ENCODE results near the gene MRGPRF. TPM values are rescaled to one million over a fixed set of nuclear protein-coding genes. Genes with fewer than 3 reads are reported as not detected.

The MRGPRF gene
- total RNA-seq, 6 experiments from 2014 or later: 1.6 to 3.4 (median 2.0) TPM

- 92% methylated on average over 16 of the region's 22 CpGs for WGBS (ENCODE audit: insufficient coverage, low coverage, low lambda C conversion rate, missing lambda C conversion rate)
- DNase-seq: no peak
- no peak overlapping the region for H3K27ac ChIP-seq
- intact Hi-C loops (cut with DNase I): no loop called here
- no peaks in the 10 kb centered on the region for H3K9me3 ChIP-seq
- TF ChIP-seq CTCF (IDR thresholded peaks at IDR 0.05) (no peak), POLR2A (IDR thresholded peaks at IDR 0.05) (no peak)
- ATAC-seq: no peak
- H3K4me3 ChIP-seq: no peak overlapping the region
- H3K36me3 ChIP-seq: no peaks in the 10 kb centered on the region
- no peaks in the 10 kb centered on the region for H3K27me3 ChIP-seq
- H3K4me1 ChIP-seq: no peaks in the 10 kb centered on the region
These were observed 21.2 kb upstream of the MRGPRF start for GRCh38 chr11:69034123-69034867.

GRCh38 chr11:69033431-69033830 lies 20.4 kb upstream of the MRGPRF start:
- Histone ChIP-seq H3K36me3 (no peaks in the 10 kb centered on the region), H3K27me3 (no peaks in the 10 kb centered on the region), H3K4me3 (no peak overlapping the region), H3K4me1 (no peaks in the 10 kb centered on the region), H3K9me3 (no peaks in the 10 kb centered on the region), H3K27ac (no peak overlapping the region)
- TF ChIP-seq POLR2A (IDR thresholded peaks at IDR 0.05) (no peak), CTCF (IDR thresholded peaks at IDR 0.05) (no peak)
- DNase-seq: no peak
- peak in 1 of 4 donors; percentile 16 for ATAC-seq
- WGBS (ENCODE audit: insufficient coverage, low coverage, low lambda C conversion rate, missing lambda C conversion rate): no CpG with 5 or more reads among the region's 11 CpGs
- intact Hi-C loops (cut with DNase I): no loop called here

- H3K4me3 ChIP-seq: no peak overlapping the region
- DNase-seq: no peak
- TF ChIP-seq CTCF (IDR thresholded peaks at IDR 0.05) (no peak), POLR2A (IDR thresholded peaks at IDR 0.05) (no peak)
- peaks cover 0 to 5% (median under 1%) of the 10 kb centered on the region in 4 donors for H3K4me1 ChIP-seq
- H3K27ac ChIP-seq: no peak overlapping the region
- no peaks in the 10 kb centered on the region for H3K9me3 ChIP-seq
- H3K27me3 ChIP-seq: no peaks in the 10 kb centered on the region
- ATAC-seq: no peak
- intact Hi-C loops (cut with DNase I): no loop called here
- no peaks in the 10 kb centered on the region for H3K36me3 ChIP-seq
- 75% methylated on average over 5 of the region's 7 CpGs for WGBS (ENCODE audit: insufficient coverage, low coverage, low lambda C conversion rate, missing lambda C conversion rate)
These were observed 19.8 kb upstream of the MRGPRF start for GRCh38 chr11:69032833-69033232.

GRCh38 chr11:69030301-69030700 lies 17.3 kb upstream of the MRGPRF start:
- no peak for ATAC-seq
- Histone ChIP-seq H3K9me3 (no peaks in the 10 kb centered on the region), H3K36me3 (no peaks in the 10 kb centered on the region), H3K27me3 (no peaks in the 10 kb centered on the region), H3K4me1 (peaks cover 0 to 11% (median 4%) of the 10 kb centered on the region in 4 donors), H3K4me3 (no peak overlapping the region), H3K27ac (no peak overlapping the region)
- intact Hi-C loops (cut with DNase I): no loop called here
- TF ChIP-seq CTCF (IDR thresholded peaks at IDR 0.05) (no peak), POLR2A (IDR thresholded peaks at IDR 0.05) (no peak)
- no peak for DNase-seq
- WGBS (ENCODE audit: insufficient coverage, low coverage, low lambda C conversion rate, missing lambda C conversion rate): 73% methylated on average over 6 of the region's 6 CpGs
